ENCODE measurements around the gene CCDC92.

The CCDC92 gene

DNA sequence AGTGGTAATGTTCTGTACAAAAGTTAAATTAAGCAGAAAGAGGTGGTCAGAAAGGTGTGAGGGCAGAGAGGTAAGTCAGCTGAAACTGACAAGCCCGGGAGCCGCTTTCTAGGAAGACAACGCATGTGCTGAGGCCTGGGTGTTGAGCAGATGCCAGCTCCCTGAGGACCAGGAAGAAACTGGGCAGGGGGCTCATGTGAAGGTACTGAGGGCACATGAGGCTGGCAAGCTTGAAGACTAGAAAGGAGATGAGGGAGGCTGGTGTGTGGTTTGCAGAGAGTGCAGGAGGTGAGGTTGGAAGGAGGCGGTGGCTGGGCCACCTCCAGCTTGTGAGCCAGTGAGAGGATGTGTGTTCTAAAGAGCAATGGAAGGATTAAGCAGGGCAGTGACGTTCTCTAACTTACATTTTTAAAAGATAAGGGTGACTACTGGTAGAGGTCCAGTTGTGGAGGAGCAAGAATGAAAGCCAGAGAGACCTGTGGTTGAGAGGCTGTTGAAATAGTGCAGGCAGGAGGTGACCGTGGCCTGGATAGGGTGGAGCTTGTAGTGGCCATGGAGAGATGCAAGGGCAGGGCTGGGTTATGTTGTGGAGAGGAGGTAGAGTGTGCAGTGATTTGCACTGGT lies 29.5 kb upstream of the CCDC92 start:
- no peaks in the 10 kb centered on the region for H3K27me3 ChIP-seq (ENCODE audit: control insufficient read depth in 1 of 2, insufficient read depth in 2 of 2, low read length in 2 of 2)
- no peak overlapping the region for H3K27ac ChIP-seq (ENCODE audit: low read length)
- no peaks in the 10 kb centered on the region for H3K9me3 ChIP-seq (ENCODE audit: control insufficient read depth in 2 of 2, low read length in 2 of 2)
- no peak overlapping the region for H3K9ac ChIP-seq (ENCODE audit: low read length in 2 of 2)
- H3K4me1 ChIP-seq (ENCODE audit: control insufficient read depth, insufficient read depth, low read length): peaks cover 9% of the 10 kb centered on the region
- H3K4me3 ChIP-seq (ENCODE audit: low read length in 2 of 2): no peak overlapping the region
- H3K36me3 ChIP-seq (ENCODE audit: control insufficient read depth in 2 of 2, insufficient read depth in 2 of 2, low read length in 2 of 2): peaks cover 5 to 24% of the 10 kb centered on the region in 2 donors

GRCh38 chr12:124001343-124001742 lies 28.7 kb upstream of the CCDC92 start:
- peaks cover 5 to 23% of the 10 kb centered on the region in 2 donors for H3K36me3 ChIP-seq (ENCODE audit: control insufficient read depth in 2 of 2, insufficient read depth in 2 of 2, low read length in 2 of 2)

GRCh38 chr12:124000111-124000510 lies 27.5 kb upstream of the CCDC92 start:
- H3K36me3 ChIP-seq (ENCODE audit: control insufficient read depth in 2 of 2, insufficient read depth in 2 of 2, low read length in 2 of 2): peaks cover 5 to 21% of the 10 kb centered on the region in 2 donors
- H3K27me3 ChIP-seq (ENCODE audit: control insufficient read depth in 1 of 2, insufficient read depth in 2 of 2, low read length in 2 of 2): no peaks in the 10 kb centered on the region
- peaks cover 12% of the 10 kb centered on the region for H3K4me1 ChIP-seq (ENCODE audit: control insufficient read depth, insufficient read depth, low read length)
- no peak overlapping the region for H3K9ac ChIP-seq (ENCODE audit: low read length in 2 of 2)
- no peak overlapping the region for H3K27ac ChIP-seq (ENCODE audit: low read length)
- no peak overlapping the region for H3K4me3 ChIP-seq (ENCODE audit: low read length in 2 of 2)
- H3K9me3 ChIP-seq (ENCODE audit: control insufficient read depth in 2 of 2, low read length in 2 of 2): no peaks in the 10 kb centered on the region

More at GRCh38 chr12:124001343-124001742, 28.7 kb upstream of the CCDC92 start:
- no peaks in the 10 kb centered on the region for H3K27me3 ChIP-seq (ENCODE audit: control insufficient read depth in 1 of 2, insufficient read depth in 2 of 2, low read length in 2 of 2)
- no peak overlapping the region for H3K9ac ChIP-seq (ENCODE audit: low read length in 2 of 2)
- no peak overlapping the region for H3K4me3 ChIP-seq (ENCODE audit: low read length in 2 of 2)
- peaks cover 11% of the 10 kb centered on the region for H3K4me1 ChIP-seq (ENCODE audit: control insufficient read depth, insufficient read depth, low read length)
- H3K9me3 ChIP-seq (ENCODE audit: control insufficient read depth in 2 of 2, low read length in 2 of 2): no peaks in the 10 kb centered on the region
- no peak overlapping the region for H3K27ac ChIP-seq (ENCODE audit: low read length)

DNA sequence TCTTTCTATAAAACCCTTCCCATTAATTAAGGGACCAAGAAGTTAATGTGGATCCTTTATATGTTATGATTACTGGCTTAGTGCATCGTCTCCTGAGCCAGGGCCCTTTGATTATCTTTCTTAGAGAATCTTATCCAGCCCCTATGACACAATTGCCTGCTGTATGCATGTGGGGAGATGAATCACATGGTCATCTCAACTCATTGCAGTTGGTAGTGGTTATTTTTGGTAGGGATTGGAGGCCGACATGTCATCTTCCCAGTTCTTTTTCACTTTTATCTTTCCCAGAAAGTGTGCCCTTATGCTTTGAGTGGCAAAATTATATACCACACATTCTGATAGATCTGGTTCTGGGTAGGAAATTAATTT lies 26.3 kb upstream of the CCDC92 start:
- no peak overlapping the region for H3K27ac ChIP-seq (ENCODE audit: low read length)
- H3K27me3 ChIP-seq (ENCODE audit: control insufficient read depth in 1 of 2, insufficient read depth in 2 of 2, low read length in 2 of 2): no peaks in the 10 kb centered on the region
- H3K4me1 ChIP-seq (ENCODE audit: control insufficient read depth, insufficient read depth, low read length): peaks cover 11% of the 10 kb centered on the region
- no peak overlapping the region for H3K4me3 ChIP-seq (ENCODE audit: low read length in 2 of 2)
- H3K9ac ChIP-seq (ENCODE audit: low read length in 2 of 2): no peak overlapping the region
- H3K36me3 ChIP-seq (ENCODE audit: control insufficient read depth in 2 of 2, insufficient read depth in 2 of 2, low read length in 2 of 2): peaks cover 5 to 21% of the 10 kb centered on the region in 2 donors
- no peaks in the 10 kb centered on the region for H3K9me3 ChIP-seq (ENCODE audit: control insufficient read depth in 2 of 2, low read length in 2 of 2)

GRCh38 chr12:123998344-123998990 lies 25.8 kb upstream of the CCDC92 start:
- H3K36me3 ChIP-seq (ENCODE audit: control insufficient read depth in 2 of 2, insufficient read depth in 2 of 2, low read length in 2 of 2): peaks cover 5 to 21% of the 10 kb centered on the region in 2 donors
- peaks cover 8% of the 10 kb centered on the region for H3K4me1 ChIP-seq (ENCODE audit: control insufficient read depth, insufficient read depth, low read length)
- no peak overlapping the region for H3K4me3 ChIP-seq (ENCODE audit: low read length in 2 of 2)
- no peaks in the 10 kb centered on the region for H3K9me3 ChIP-seq (ENCODE audit: control insufficient read depth in 2 of 2, low read length in 2 of 2)
- H3K9ac ChIP-seq (ENCODE audit: low read length in 2 of 2): no peak overlapping the region
- H3K27me3 ChIP-seq (ENCODE audit: control insufficient read depth in 1 of 2, insufficient read depth in 2 of 2, low read length in 2 of 2): no peaks in the 10 kb centered on the region
- no peak overlapping the region for H3K27ac ChIP-seq (ENCODE audit: low read length)

DNA sequence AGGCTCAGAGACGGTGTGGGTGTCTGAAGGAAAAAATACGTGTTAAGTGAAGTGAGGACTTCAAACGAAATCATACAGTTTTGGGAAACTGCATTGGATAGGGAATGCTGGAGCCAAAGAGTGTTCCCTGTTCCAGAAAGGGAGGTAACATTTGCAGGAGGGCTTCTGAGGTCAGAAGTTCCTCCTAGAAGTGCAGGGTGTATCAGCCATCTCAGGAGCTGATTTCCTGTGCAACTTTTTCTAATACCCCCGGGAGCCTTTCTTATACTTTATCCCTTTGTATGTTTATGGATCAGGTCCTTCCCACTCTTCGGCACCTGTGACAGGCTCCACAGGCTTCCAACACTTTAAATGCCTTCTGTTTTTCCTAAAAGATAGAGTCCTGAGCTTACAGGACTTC lies 25.3 kb upstream of the CCDC92 start:
- Histone ChIP-seq H3K27me3 (ENCODE audit: control insufficient read depth in 1 of 2, insufficient read depth in 2 of 2, low read length in 2 of 2) (no peaks in the 10 kb centered on the region), H3K4me3 (ENCODE audit: low read length in 2 of 2) (no peak overlapping the region), H3K27ac (ENCODE audit: low read length) (no peak overlapping the region), H3K36me3 (ENCODE audit: control insufficient read depth in 2 of 2, insufficient read depth in 2 of 2, low read length in 2 of 2) (peaks cover 5 to 19% of the 10 kb centered on the region in 2 donors), H3K4me1 (ENCODE audit: control insufficient read depth, insufficient read depth, low read length) (peaks cover 8% of the 10 kb centered on the region), H3K9ac (ENCODE audit: low read length in 2 of 2) (no peak overlapping the region), H3K9me3 (ENCODE audit: control insufficient read depth in 2 of 2, low read length in 2 of 2) (no peaks in the 10 kb centered on the region)

DNA sequence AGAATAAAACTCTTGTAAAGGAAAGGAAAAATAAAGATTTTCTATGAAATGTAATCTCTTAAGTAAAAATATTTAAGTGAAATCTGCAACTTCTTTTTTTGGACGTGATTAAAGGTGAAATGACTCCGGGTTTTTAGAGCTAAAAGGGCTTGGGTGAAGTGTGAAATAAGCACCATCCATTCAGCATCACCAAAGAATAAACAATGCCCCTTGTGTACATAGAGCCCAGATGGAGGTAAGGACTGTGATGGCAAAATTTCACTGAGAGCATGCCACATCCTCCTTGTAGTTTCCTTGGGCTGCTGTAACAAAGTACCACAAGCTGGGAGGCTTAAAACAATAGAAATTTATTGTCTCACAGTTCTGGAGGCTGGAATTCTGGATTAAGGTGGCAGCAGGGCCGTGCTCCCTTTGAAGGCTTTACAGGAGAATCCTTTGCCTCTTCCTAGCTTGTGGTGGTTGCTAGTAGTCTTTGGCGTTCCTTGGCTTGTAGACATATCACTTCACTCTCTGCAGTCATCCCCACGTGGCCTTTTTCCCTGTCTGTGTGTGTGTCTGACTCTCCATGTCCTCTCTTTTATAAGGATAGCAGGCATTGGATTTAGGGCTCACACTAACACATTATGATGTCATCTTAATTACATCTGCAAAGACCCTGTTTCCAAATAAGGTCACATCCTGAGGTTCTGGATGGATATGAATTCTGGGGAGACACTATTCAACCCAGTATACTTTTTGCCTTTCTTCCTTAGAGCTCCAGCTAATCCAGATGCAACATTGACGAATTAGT lies 24.6 kb upstream of the CCDC92 start:
- H3K27me3 ChIP-seq (ENCODE audit: control insufficient read depth in 1 of 2, insufficient read depth in 2 of 2, low read length in 2 of 2): no peaks in the 10 kb centered on the region
- H3K9ac ChIP-seq (ENCODE audit: low read length in 2 of 2): no peak overlapping the region
- H3K27ac ChIP-seq (ENCODE audit: low read length): no peak overlapping the region
- peaks cover 8% of the 10 kb centered on the region for H3K4me1 ChIP-seq (ENCODE audit: control insufficient read depth, insufficient read depth, low read length)
- no peak overlapping the region for H3K4me3 ChIP-seq (ENCODE audit: low read length in 2 of 2)
- H3K9me3 ChIP-seq (ENCODE audit: control insufficient read depth in 2 of 2, low read length in 2 of 2): no peaks in the 10 kb centered on the region
- H3K36me3 ChIP-seq (ENCODE audit: control insufficient read depth in 2 of 2, insufficient read depth in 2 of 2, low read length in 2 of 2): peaks cover 5 to 17% of the 10 kb centered on the region in 2 donors

DNA sequence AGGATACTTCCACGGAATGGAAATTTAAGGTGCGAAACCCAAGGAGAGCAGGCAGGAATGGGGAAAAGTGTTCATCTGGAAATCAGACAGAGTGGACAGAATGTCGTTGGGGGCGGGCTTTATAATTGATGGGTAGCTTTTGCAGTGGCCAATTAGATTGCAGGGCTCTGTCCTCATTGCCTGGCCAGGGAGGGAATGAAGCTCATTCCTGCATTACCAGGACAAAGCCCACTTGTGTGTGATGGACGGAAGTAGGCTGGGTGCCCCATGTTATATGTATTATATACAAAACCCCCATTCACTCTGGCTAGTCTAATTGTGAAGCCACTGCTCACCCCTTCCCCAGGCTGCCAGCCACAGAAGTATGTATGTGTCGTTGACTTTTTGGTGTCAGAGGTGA lies 23.9 kb upstream of the CCDC92 start:
- Histone ChIP-seq H3K4me3 (ENCODE audit: low read length in 2 of 2) (no peak overlapping the region), H3K9ac (ENCODE audit: low read length in 2 of 2) (no peak overlapping the region), H3K9me3 (ENCODE audit: control insufficient read depth in 2 of 2, low read length in 2 of 2) (no peaks in the 10 kb centered on the region), H3K4me1 (ENCODE audit: control insufficient read depth, insufficient read depth, low read length) (peaks cover 8% of the 10 kb centered on the region), H3K27ac (ENCODE audit: low read length) (no peak overlapping the region), H3K27me3 (ENCODE audit: control insufficient read depth in 1 of 2, insufficient read depth in 2 of 2, low read length in 2 of 2) (no peaks in the 10 kb centered on the region), H3K36me3 (ENCODE audit: control insufficient read depth in 2 of 2, insufficient read depth in 2 of 2, low read length in 2 of 2) (peaks cover 5 to 15% of the 10 kb centered on the region in 2 donors)

- H3K9me3 ChIP-seq (ENCODE audit: control insufficient read depth in 2 of 2, low read length in 2 of 2): no peaks in the 10 kb centered on the region
- no peaks in the 10 kb centered on the region for H3K27me3 ChIP-seq (ENCODE audit: control insufficient read depth in 1 of 2, insufficient read depth in 2 of 2, low read length in 2 of 2)
- no peak overlapping the region for H3K27ac ChIP-seq (ENCODE audit: low read length)
- H3K36me3 ChIP-seq (ENCODE audit: control insufficient read depth in 2 of 2, insufficient read depth in 2 of 2, low read length in 2 of 2): peaks cover 11 to 18% of the 10 kb centered on the region in 2 donors
- peaks cover 11% of the 10 kb centered on the region for H3K4me1 ChIP-seq (ENCODE audit: control insufficient read depth, insufficient read depth, low read length)
- no peak overlapping the region for H3K9ac ChIP-seq (ENCODE audit: low read length in 2 of 2)
- H3K4me3 ChIP-seq (ENCODE audit: low read length in 2 of 2): no peak overlapping the region
Observed at GRCh38 chr12:123995023-123995748, 22.6 kb upstream of the CCDC92 start.

GRCh38 chr12:123992118-123992825 lies 19.6 kb upstream of the CCDC92 start:
- no peak overlapping the region for H3K9ac ChIP-seq (ENCODE audit: low read length in 2 of 2)
- peaks cover 8% of the 10 kb centered on the region for H3K4me1 ChIP-seq (ENCODE audit: control insufficient read depth, insufficient read depth, low read length)
- no peaks in the 10 kb centered on the region for H3K27me3 ChIP-seq (ENCODE audit: control insufficient read depth in 1 of 2, insufficient read depth in 2 of 2, low read length in 2 of 2)
- H3K36me3 ChIP-seq (ENCODE audit: control insufficient read depth in 2 of 2, insufficient read depth in 2 of 2, low read length in 2 of 2): peaks cover 9 to 18% of the 10 kb centered on the region in 2 donors
- H3K27ac ChIP-seq (ENCODE audit: low read length): no peak overlapping the region
- no peak overlapping the region for H3K4me3 ChIP-seq (ENCODE audit: low read length in 2 of 2)
- H3K9me3 ChIP-seq (ENCODE audit: control insufficient read depth in 2 of 2, low read length in 2 of 2): no peaks in the 10 kb centered on the region

Data from stomach smooth muscle (tissue), 2 donors.